ENCODE results near the gene GLRB.

DNA sequence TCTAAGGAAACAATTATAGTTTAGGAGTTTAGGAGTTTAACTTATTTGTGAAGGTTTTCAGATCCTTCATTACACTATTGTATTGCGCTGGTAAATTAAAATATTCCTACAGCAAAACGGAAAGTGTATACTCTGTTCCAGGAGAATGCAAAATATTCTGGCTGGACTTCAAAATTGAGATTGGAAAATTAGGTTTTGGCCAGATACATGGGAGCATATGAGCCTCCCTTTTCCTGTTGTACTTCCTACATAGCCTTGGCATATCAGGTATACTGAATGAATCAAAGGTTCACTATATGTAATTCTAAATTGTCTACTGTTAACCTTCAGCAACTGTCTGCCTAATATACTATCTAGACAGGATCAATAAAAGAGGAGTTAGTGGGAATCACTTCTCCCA lies 119.4 kb downstream of the GLRB start:
- TF ChIP-seq, protein P1, sequence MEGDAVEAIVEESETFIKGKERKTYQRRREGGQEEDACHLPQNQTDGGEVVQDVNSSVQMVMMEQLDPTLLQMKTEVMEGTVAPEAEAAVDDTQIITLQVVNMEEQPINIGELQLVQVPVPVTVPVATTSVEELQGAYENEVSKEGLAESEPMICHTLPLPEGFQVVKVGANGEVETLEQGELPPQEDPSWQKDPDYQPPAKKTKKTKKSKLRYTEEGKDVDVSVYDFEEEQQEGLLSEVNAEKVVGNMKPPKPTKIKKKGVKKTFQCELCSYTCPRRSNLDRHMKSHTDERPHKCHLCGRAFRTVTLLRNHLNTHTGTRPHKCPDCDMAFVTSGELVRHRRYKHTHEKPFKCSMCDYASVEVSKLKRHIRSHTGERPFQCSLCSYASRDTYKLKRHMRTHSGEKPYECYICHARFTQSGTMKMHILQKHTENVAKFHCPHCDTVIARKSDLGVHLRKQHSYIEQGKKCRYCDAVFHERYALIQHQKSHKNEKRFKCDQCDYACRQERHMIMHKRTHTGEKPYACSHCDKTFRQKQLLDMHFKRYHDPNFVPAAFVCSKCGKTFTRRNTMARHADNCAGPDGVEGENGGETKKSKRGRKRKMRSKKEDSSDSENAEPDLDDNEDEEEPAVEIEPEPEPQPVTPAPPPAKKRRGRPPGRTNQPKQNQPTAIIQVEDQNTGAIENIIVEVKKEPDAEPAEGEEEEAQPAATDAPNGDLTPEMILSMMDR (conservative IDR thresholded peaks at IDR 0.05 in 1 of 2, IDR thresholded peaks at IDR 0.05 in 1 of 2; ENCODE audit: extremely low read depth in 1 of 2, insufficient read depth in 1 of 2, low read depth in 1 of 2, low read length in 2 of 2): no peak
- no peak for TF ChIP-seq EZH2 (IDR thresholded peaks at IDR 0.05; ENCODE audit: borderline replicate concordance, low read length)

Measured in mammary epithelial cell (primary cell).